ENCODE results near the gene SMG6. TPM values are rescaled to one million over a fixed set of nuclear protein-coding genes. Genes with fewer than 3 reads are reported as not detected.
A peak's percentile ranks its signal among the peaks of the same experiment; 100 is the strongest.

SMG6 gene
- total and polyA plus RNA-seq, 2 of the 13 experiments (the other 11 are each of a cell fraction or from before 2014, with no cell fraction given) = 4.6 to 14.6 TPM

- TF ChIP-seq ZBTB4 (CRISPR knock-in tag; IDR thresholded peaks at IDR 0.05; ENCODE audit: borderline replicate concordance) = 0 out of 2 replicates have a peak, but pooled peaks have one; percentile 58
- no peak for TF ChIP-seq CBX2 (IDR thresholded peaks at IDR 0.05; ENCODE audit: low read depth, low read length)
- TF ChIP-seq CBX2 (CRISPR knock-in tag; IDR thresholded peaks at IDR 0.05; ENCODE audit: low read depth) = no peak
- no peak for TF ChIP-seq ZNF292 (CRISPR knock-in tag; IDR thresholded peaks at IDR 0.05; ENCODE audit: borderline replicate concordance, low read depth)
- no peak for TF ChIP-seq EHMT2 (IDR thresholded peaks at IDR 0.05; ENCODE audit: borderline replicate concordance, low read depth, low read length)
- peak; percentile 50; the same call in 1 of the 2 replicates for TF ChIP-seq AKNA (CRISPR knock-in tag; IDR thresholded peaks at IDR 0.05; ENCODE audit: borderline replicate concordance)
- no peak for TF ChIP-seq PHF5A (CRISPR knock-in tag; IDR thresholded peaks at IDR 0.05; ENCODE audit: low read depth, unreplicated experiment)
- TF ChIP-seq HDAC2 (CRISPR knock-in tag; IDR thresholded peaks at IDR 0.05) = peak; percentile 76; the same call in 1 of the 2 replicates
- TF ChIP-seq, protein P1, sequence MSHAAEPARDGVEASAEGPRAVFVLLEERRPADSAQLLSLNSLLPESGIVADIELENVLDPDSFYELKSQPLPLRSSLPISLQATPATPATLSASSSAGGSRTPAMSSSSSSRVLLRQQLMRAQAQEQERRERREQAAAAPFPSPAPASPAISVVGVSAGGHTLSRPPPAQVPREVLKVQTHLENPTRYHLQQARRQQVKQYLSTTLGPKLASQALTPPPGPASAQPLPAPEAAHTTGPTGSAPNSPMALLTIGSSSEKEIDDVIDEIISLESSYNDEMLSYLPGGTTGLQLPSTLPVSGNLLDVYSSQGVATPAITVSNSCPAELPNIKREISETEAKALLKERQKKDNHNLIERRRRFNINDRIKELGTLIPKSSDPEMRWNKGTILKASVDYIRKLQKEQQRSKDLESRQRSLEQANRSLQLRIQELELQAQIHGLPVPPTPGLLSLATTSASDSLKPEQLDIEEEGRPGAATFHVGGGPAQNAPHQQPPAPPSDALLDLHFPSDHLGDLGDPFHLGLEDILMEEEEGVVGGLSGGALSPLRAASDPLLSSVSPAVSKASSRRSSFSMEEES (CRISPR knock-in tag; IDR thresholded peaks at IDR 0.05) = peak; percentile 78
- TF ChIP-seq TEF (CRISPR knock-in tag; IDR thresholded peaks at IDR 0.05) = peak; percentile 72; the same call in 1 of the 2 replicates
- no peak for TF ChIP-seq NPAS2 (CRISPR knock-in tag; IDR thresholded peaks at IDR 0.05; ENCODE audit: borderline replicate concordance)
Observed at GRCh38 chr17:2029911-2030778, 273.4 kb downstream of the SMG6 start, which contains the start of gene DPH1 (continued).

Data from HepG2 (cell line).